Adipocyte (in vitro differentiated cells): Measurements from ENCODE around the gene IDUA.
A peak's percentile ranks its signal among the peaks of the same experiment; 100 is the strongest.
"Not testable (repeated sequence)": the region's sequence is repeated elsewhere in the genome, so short reads cannot be mapped to it uniquely, and the experiment has no call there.

ENCODE experiments used
- DNase-seq: peaks from one replicate; pipeline ENCODE4 v3.0.0-alpha.2; 2015; ENCODE audit warnings: low read depth
- H3K27me3 ChIP-seq: replicated peaks from 2 replicates; pipeline ENCODE4 v1.7.0; 2013; ENCODE audit warnings: mild to moderate bottlenecking, low read length, moderate library complexity; ENCODE audit not compliant: control insufficient read depth, insufficient read depth
- H3K36me3 ChIP-seq: 2 replicates; pipeline ENCODE4 v1.7.0; 2013; ENCODE audit warnings: low read length, mild to moderate bottlenecking, moderate library complexity; ENCODE audit not compliant: control insufficient read depth, insufficient read depth, severe bottlenecking
- H3K4me1 ChIP-seq: 2 replicates; pipeline ENCODE4 v1.7.0; 2013; ENCODE audit warnings: mild to moderate bottlenecking, low read length, moderate library complexity; ENCODE audit not compliant: control insufficient read depth, insufficient read depth
- H3K4me3 ChIP-seq: 2 replicates; pipeline ENCODE4 v1.7.0; 2013; ENCODE audit warnings: mild to moderate bottlenecking, low read length, moderate library complexity
- H3K9ac ChIP-seq: 2 replicates; pipeline ENCODE4 v1.7.0; 2013; ENCODE audit warnings: mild to moderate bottlenecking, low read length, moderate library complexity
- H3K9me3 ChIP-seq: 2 replicates; pipeline ENCODE4 v1.7.0; 2013; ENCODE audit warnings: mild to moderate bottlenecking, low read length, moderate library complexity; ENCODE audit not compliant: control insufficient read depth

The IDUA gene

DNA sequence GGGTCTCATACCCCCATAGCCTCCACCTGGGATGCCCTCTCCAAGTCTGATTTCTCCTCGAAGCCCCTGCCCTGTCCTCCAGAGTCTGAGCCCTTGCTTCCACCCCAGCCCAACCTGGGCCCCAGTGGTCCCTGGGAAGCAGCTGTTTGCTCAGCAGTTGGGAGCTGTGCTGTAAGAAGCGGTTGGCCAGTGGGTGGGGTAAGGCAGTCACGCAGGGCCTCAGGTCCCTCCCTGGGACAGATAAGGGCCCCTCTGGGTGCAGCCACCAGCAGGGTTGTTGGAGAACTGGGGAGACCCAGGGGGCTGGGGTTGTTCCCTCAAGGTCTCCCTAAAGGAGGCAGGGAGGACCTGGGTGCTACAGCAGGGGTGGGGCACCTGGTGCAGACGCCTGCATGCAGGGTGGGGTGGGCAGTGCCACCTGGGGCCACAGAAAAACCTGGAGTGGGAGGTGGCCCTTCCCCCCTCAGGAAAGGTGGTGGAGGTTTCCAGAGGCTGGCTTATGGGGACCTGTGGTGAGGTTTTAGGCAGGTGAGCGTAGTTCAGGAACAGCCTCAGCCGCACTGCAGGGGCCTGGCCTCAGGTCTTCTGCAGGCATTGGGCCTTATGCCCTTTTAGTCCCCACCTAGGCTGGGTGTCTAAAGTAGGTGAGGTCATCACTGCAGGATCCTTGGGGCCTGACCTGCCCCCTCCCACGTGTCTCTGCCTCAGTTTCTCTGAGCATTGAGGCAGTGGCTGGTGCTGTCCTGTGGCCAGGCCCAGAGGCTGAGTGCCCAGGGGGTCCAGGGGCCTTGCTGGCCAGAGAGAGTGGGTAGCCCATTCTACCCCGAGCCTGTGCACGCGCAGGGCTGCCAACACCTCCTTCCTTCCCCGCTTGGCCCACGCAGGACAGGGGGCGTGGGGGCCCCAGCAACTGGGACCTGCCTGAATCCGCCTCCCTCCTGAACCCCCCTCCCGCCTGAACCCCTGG lies 9.5 kb downstream of the IDUA start:
- no peaks in the 10 kb centered on the region for H3K9me3 ChIP-seq
- no peak overlapping the region for H3K9ac ChIP-seq
- peaks cover 13% of the 10 kb centered on the region for H3K27me3 ChIP-seq
- DNase-seq: no peak
- H3K36me3 ChIP-seq: no peaks in the 10 kb centered on the region
- H3K4me3 ChIP-seq: no peak overlapping the region
- peaks cover 8% of the 10 kb centered on the region for H3K4me1 ChIP-seq

DNA sequence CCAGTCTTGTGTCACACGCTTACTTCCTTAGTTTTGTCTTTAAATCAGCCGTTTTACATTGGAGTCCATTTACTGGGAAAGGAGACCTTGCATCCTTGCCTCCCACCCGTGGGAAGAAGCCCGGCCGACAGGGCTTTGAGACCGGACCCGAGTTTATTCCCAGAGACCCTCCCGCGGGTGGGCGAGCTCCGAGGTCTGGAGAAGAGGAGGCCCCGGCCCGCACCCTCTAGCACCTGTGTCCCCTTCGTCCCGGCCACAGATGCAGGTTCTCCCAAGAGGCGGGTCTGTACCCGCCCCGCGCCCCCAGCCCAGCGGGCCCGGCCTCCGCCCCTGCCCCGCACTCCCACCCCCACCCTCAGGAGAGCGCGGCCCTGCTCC lies 10.1 kb downstream of the IDUA start:
- H3K4me1 ChIP-seq: peaks cover 8% of the 10 kb centered on the region
- no peaks in the 10 kb centered on the region for H3K9me3 ChIP-seq
- H3K36me3 ChIP-seq: no peaks in the 10 kb centered on the region
- DNase-seq: no peak
- H3K4me3 ChIP-seq: no peak overlapping the region
- peaks cover 15% of the 10 kb centered on the region for H3K27me3 ChIP-seq
- no peak overlapping the region for H3K9ac ChIP-seq

DNA sequence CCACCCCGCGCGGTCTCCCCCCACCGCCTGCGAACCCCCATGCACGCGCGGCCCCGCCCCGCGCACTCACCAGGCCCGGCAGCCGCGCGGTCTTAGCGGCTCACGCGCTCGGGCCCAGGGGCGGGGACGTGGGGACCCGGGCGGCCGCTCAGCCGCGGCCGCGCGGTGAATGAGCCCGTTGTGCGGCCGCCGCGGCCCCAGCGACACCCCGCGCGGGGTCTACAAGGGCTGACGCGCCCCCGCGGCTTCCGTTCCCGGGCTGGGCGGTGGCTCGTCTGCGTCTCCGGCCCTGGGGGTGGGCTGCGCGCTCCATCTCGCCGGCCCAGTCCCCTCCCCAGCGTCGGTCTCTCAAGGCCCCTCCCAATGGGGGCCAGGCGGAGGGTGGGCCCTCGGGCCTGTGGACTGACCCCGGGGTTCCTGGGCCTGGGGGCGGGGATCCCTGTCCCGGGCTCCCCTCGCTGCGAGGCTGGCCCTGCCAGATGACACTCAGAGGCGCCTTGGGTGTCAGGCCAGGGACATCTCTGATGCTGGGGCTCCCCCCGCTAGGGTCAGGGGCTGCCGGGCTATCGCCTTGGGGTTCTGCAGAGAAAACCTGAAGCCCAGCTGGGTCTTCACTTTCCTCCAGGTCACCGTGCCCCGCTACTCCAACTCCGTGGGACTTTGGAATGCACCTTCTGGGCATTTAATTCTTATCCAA lies 10.7 kb downstream of the IDUA start:
- peak; percentile 71 for DNase-seq
- Histone ChIP-seq H3K27me3 (peaks cover 15% of the 10 kb centered on the region), H3K4me3 (peak overlapping the region; percentile 44), H3K36me3 (no peaks in the 10 kb centered on the region), H3K4me1 (peaks cover 8% of the 10 kb centered on the region), H3K9ac (peak overlapping the region; percentile 54), H3K9me3 (no peaks in the 10 kb centered on the region)

DNA sequence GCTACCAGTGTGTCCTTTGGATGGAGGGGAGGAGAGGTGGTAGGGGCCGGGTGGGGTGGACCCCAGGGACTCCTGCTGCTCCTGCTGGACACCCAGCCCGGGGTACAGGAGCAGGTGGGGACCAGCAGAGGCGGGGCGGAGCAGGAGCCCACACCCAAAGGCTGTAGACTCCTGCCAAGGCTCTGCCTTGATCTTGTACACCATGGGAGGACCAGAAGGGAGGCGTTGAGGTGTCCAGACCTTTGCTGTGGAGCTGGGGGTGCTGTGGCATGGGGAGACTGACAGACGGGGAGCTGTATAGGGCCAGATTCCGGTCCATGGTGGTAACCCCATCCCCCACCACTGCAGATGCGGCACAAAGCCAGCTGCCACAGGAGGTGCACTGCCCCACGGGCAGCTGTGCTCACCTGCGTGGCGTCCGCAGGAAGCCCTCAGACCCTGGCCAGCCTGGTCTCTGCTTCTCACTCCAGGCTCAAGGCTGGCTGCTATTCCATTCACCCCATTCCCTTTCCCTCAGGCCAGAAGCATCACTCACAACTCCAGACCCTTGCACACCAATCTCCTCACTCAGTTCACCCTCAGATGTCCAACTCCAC lies 11.3 kb downstream of the IDUA start:
- no peak overlapping the region for H3K9ac ChIP-seq
- DNase-seq: no peak
- no peaks in the 10 kb centered on the region for H3K36me3 ChIP-seq
- no peaks in the 10 kb centered on the region for H3K9me3 ChIP-seq
- H3K4me3 ChIP-seq: no peak overlapping the region
- H3K4me1 ChIP-seq: peaks cover 8% of the 10 kb centered on the region
- H3K27me3 ChIP-seq: peaks cover 15% of the 10 kb centered on the region

DNA sequence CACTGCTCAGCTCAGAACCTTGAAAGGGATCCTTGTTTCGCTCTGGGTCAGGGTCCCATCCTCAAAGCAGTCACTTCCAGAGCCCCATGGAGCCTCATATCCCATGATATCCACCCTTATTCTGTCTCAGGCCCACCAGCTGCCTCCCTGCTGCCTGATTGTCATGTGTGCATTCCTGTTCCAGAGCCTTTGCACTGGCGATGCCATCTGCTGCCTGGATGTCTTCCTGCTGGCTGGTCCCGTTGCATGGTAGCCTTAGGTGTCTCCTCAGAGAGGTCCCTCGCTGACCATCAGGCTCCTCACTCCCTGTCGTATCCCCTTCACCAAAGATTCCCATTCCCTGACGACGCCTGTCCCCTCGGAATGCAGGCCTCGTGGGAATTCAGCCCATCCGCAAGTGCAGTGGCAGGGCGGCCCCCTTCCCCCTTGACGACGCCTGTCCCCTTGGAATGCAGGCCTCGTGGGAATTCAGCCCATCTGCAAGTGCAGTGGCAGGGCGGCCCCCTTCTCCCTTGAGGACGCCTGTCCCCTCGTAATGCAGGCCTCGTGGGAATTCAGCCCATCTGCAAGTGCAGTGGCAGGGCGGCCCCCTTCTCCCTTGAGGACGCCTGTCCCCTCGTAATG lies 12.5 kb downstream of the IDUA start:
- not testable (repeated sequence) for H3K9ac ChIP-seq, H3K36me3 ChIP-seq, H3K4me1 ChIP-seq, H3K4me3 ChIP-seq, H3K9me3 ChIP-seq
- peak; percentile 15 for DNase-seq
- H3K27me3 ChIP-seq: peaks cover 15% of the 10 kb centered on the region

DNA sequence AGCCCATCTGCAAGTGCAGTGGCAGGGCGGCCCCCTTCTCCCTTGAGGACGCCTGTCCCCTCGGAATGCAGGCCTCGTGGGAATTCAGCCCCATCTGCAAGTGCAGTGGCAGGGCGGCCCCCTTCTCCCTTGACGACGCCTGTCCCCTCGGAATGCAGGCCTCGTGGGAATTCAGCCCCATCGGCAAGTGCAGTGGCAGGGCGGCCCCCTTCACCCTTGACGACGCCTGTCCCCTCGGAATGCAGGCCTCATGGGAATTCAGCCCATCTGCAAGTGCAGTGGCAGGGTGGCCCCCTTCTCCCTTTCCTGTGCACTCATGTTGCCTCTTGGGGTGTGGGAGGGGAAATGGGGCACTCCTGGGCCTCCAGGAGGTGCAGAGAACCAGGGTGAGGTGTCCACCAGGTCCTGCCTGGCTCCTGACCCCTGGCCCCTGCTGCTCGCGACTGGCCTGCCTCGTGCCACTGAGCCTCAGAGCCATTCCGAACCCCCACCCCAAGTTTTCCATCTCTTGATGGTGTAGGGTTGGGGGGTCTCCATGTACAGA lies 13.1 kb downstream of the IDUA start:
- Histone ChIP-seq H3K27me3 (peaks cover 15% of the 10 kb centered on the region), H3K9me3 (no peaks in the 10 kb centered on the region), H3K4me1 (peaks cover 8% of the 10 kb centered on the region), H3K9ac (no peak overlapping the region), H3K36me3 (no peaks in the 10 kb centered on the region), H3K4me3 (no peak overlapping the region)
- no peak for DNase-seq

DNA sequence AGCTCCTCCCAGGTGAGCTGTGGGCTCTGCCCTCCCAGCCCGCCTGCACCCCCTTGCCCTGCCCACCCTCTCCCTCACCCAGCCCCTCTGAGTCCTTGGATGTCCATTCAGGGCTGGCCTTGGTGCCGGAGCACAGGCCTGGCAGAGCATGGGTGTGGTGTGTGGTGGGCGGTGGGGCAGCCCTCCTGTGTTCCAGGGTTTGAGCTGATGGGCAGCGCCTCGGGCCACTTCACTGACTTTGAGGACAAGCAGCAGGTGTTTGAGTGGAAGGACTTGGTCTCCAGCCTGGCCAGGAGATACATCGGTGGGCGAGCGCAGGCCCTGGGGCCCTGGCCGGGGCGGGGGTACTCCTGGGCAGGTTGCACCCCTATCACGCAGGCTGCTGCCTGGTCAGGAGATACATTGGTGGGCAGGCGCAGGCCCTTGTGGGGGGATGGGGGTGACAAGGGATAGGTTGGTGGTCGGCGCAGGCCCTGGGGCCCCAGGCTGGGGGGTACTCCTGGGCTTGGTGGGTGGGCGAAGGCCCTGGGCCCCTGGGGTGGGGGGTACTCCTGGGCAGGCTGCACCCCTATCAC lies 13.9 kb downstream of the IDUA start:
- Histone ChIP-seq H3K27me3 (peaks cover 15% of the 10 kb centered on the region), H3K4me3 (no peak overlapping the region), H3K9ac (no peak overlapping the region), H3K9me3 (no peaks in the 10 kb centered on the region), H3K4me1 (peaks cover 8% of the 10 kb centered on the region), H3K36me3 (no peaks in the 10 kb centered on the region)
- no peak for DNase-seq

DNA sequence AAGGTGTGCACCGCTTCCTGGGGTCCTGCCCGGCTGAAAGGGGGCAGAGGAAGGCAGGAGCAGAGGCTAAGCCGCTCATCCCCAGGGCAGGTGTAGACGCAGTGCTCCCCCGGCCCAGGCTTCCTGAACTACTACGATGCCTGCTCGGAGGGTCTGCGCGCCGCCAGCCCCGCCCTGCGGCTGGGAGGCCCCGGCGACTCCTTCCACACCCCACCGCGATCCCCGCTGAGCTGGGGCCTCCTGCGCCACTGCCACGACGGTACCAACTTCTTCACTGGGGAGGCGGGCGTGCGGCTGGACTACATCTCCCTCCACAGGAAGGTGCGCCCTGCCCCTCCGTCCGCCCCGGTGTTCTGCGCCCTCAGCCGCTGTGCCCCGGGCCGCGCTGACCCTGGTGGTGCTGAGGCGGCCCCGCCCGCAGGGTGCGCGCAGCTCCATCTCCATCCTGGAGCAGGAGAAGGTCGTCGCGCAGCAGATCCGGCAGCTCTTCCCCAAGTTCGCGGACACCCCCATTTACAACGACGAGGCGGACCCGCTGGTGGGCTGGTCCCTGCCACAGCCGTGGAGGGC lies 14.8 kb downstream of the IDUA start:
- H3K27me3 ChIP-seq: peaks cover 13% of the 10 kb centered on the region
- H3K36me3 ChIP-seq: no peaks in the 10 kb centered on the region
- no peak overlapping the region for H3K4me3 ChIP-seq
- H3K9ac ChIP-seq: no peak overlapping the region
- no peaks in the 10 kb centered on the region for H3K9me3 ChIP-seq
- peaks cover 8% of the 10 kb centered on the region for H3K4me1 ChIP-seq
- DNase-seq: no peak

DNA sequence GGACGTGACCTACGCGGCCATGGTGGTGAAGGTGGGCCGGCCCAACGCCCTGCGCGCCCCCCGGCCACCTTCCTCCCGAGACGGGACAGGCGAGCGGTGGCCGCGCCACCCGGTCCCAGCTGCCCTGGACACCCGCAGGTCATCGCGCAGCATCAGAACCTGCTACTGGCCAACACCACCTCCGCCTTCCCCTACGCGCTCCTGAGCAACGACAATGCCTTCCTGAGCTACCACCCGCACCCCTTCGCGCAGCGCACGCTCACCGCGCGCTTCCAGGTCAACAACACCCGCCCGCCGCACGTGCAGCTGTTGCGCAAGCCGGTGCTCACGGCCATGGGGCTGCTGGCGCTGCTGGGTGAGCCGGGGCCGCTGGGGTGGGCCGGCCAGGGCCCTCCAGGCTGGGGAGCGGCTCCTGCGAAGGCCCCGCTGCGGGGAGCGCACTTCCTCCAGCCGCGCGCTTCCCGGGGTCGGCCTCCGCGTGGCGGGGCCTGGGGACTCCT lies 15.3 kb downstream of the IDUA start:
- Histone ChIP-seq H3K4me1 (peaks cover 8% of the 10 kb centered on the region), H3K9me3 (no peaks in the 10 kb centered on the region), H3K9ac (no peak overlapping the region), H3K36me3 (no peaks in the 10 kb centered on the region), H3K27me3 (peaks cover 12% of the 10 kb centered on the region), H3K4me3 (no peak overlapping the region)
- peak; percentile 45 for DNase-seq

DNA sequence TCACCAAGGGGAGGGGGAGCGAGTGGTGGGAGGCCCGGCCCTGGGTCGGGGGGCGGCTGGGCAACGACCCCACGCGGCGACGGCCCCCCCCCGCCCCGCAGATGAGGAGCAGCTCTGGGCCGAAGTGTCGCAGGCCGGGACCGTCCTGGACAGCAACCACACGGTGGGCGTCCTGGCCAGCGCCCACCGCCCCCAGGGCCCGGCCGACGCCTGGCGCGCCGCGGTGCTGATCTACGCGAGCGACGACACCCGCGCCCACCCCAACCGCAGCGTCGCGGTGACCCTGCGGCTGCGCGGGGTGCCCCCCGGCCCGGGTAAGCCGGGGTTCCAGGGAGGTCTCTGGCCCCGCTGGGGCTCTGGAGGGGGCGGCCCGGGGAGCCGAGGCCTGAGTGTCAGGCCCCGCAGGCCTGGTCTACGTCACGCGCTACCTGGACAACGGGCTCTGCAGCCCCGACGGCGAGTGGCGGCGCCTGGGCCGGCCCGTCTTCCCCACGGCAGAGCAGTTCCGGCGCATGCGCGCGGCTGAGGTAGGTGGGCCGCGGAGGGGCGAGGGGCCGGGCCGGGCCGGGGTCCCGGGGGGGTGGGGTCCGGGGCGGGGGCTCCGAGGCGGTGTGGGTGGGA lies 15.9 kb downstream of the IDUA start:
- peaks cover 12% of the 10 kb centered on the region for H3K27me3 ChIP-seq
- no peaks in the 10 kb centered on the region for H3K36me3 ChIP-seq
- DNase-seq: no peak
- no peak overlapping the region for H3K4me3 ChIP-seq
- no peak overlapping the region for H3K9ac ChIP-seq
- peaks cover 5% of the 10 kb centered on the region for H3K4me1 ChIP-seq
- no peaks in the 10 kb centered on the region for H3K9me3 ChIP-seq
